ENCODE measurements around the gene PFAS. TPM values are rescaled to one million over a fixed set of nuclear protein-coding genes. Genes with fewer than 3 reads are reported as not detected.
"Not testable (repeated sequence)": the region's sequence is repeated elsewhere in the genome, so short reads cannot be mapped to it uniquely, and the experiment has no call there.

Gene PFAS
- total RNA-seq, 1 donor from 2014 or later, result 34.3 TPM

DNA sequence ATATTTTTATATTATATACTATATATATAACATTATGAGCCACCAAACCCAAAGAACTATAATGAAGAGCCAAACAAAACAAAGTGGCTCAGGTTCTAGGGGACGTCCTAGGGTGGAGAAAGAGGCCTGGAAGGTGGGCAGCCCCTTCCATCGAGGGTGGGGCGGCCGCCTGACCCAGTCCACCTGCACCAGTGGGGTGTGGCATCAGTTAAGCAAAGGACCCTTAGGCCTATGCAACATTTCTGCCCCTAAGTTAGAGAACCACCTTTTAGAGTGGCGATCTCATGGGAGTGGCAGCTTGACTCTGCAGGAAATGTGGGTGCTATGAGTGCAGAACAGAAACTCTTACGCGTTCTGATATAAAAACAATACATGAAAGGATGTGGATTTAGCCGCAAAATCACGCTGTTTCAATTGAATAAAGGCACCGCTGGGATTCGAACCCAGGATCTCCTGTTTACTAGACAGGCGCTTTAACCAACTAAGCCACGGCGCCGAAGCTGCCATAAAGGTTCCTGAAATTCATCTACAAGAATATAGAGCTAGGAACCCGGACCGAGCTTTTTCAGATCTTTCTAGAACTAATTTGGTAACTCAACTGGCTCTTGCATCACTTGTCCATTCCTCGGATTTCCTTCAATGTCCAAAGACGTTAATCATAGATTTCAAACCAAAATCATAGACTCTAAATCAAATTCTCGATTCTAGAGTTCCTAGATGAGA lies 23.1 kb upstream of the PFAS start:
- peak; percentile 70 for DNase-seq (ENCODE audit: extremely low read depth, low read depth, low spot score)

DNA sequence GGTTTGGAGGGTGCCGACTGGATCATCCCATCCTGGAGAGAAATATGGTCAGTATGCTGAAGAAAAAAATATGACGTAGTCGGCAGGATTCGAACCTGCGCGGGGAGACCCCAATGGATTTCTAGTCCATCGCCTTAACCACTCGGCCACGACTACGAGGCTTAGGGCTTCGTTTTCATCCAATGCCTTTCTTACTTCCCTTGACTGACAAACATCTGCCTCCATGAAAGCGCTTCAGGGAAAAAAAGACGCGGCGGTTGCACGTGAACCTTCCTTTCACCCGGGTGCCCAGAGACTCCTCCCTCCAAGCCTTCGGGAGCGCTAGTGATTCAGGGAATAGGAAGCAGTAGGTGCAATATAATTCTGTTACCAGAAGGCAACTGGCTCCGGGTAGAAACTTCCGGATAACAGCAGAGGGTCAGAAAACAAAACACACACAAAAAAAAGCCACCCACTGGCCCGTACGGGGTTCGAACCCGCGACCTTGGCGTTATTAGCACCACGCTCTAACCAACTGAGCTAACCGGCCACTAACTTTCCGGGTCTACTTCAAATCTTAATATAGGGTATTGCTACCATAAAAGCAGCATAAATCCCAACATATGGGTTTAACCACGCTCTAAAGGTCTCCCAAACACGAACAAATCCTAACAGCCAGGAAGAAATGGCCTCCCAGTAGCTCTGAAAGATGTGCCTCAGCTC lies 22.4 kb upstream of the PFAS start:
- peak; percentile 87 for DNase-seq (ENCODE audit: extremely low read depth, low read depth, low spot score)

DNA sequence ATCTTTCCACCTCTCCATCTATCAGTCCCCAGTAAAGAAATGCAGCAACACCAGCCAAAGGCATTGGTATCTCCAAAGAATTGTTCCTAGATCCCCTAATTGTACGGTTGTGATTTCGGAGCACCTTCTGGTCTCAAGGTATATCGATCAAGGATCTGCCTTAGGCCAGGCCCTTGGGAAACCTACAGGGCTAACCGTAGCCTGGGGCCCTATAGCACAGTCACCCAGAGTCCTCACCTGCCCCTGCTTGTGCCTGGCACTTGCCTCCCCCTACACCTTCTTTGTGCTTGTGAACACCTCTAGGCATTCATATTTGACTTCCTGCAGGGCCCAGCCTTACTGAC lies 21.9 kb upstream of the PFAS start:
- no peak for DNase-seq (ENCODE audit: extremely low read depth, low read depth, low spot score)

DNA sequence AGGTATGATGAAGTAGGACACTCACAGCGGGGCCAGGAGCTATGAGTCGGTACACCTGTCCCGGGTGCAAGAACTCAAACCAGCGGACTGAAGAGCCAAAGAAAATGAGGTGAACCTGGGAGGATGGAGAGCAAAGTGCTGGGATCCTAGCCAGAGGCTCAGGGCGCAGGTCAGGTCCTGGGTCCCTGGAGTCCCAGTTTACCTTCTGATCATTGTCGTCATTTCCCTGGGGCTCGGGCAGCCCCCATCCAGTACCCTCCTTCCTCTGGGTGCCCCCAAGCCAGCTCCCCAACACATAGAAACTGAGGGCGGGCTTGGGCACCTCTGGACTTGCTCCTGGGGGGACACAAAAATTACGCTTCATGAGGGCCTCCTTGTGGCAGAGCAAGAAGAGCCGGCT lies 17.4 kb upstream of the PFAS start:
- DNase-seq (ENCODE audit: extremely low read depth, low read depth, low spot score), result no peak

DNA sequence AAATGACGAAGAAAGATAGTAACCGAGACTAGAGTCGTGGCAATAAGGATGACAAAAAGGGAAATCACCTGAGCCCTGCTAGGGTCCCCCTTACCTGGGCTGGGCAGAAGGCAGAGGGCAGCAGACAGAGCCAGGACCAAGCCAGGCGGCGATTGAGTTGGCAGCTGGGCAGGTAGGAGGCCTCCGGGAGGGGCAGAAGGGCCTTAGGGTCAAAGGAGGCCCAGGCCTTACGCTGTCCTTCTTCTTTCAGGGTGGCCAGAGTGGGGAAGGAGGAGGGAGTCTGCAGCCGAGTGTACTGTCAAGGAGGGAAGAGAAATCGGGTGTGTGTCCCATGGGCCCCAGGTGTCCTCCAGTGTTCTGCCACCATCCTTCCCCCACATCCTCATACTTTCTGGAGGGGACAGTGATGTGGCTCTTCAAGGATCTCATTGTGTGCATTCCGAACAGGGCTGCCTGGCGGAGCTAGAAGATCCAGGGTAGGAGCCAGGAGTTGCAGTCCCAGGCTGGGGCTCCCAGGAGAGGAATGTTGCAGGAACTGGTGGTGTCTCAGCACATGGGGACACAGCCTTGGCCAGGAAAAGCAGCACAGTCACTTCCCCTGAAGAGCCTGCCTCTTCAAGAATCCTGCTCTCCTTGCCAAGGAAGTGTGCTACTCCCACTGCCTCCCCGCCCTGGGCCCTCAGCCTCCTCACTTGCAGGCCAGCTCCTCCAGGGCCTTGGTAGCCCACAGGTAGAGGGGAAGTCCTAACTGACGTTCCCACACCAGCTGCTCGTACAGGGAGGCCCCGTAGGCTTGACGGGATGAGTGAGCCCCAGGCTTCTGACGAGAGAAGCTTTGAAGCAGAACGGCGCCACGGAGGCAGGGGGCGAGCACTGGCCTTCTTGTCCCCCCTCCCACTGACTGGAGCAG lies 14.5 kb upstream of the PFAS start:
- no peak for DNase-seq (ENCODE audit: extremely low read depth, low read depth, low spot score)

DNA sequence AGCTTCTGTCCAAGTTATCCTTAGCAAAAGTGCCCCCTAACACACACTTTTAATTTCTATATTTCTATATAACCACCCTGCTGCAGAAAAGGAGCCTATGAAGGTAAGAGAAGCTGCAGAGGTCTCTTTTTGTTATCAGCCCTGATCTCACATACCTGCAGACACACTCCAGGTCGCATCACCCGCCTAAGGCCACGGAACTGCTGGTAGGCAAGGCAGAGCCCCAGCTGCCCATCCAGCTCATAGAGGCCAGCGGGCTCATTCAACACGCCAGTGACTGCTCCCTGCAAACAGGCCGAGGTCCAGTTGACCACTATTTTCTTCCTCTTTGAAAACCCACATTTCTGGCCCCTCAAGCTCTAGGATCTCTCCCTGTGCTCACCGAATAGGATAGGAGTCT lies 13.4 kb upstream of the PFAS start:
- no peak for DNase-seq (ENCODE audit: extremely low read depth, low read depth, low spot score)

DNA sequence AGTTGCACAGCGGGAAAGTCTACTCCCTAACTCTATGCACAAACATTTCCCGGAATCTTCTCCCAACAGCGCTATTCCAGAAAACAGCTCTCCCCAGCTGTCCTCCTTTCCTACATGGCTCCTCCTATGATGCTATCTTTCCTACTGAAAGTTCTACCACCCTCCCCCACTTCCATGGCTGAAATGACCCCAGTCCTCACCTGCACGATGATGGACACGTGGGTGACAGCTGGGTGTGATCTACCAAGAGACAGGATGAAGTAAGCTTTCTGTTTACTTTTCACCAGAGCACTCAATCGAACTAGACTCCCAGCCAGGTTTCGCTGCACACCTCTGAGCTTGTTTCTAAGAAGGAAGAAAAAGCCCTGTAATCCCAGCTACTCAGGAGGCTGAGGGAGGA lies 11.9 kb upstream of the PFAS start:
- DNase-seq (ENCODE audit: extremely low read depth, low read depth, low spot score), result no peak

DNA sequence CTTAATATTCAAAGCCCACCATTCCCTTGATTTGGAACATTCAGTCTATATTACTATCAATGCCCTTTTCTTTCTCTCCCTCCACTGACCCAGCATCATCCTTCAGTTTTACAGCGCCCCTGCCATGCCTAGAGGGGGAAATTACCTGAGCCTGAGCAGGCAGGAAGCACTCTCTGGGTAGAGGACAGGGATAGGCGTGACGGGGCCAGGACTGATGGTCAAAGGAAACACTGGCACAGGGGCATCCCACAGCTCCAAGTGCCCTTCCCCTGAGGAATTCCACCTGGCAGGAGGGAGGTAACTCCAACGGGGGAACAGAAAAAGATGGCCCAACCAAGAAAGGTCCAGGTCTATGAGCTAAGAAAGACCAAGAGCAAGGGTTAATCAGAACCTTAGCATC lies 11.2 kb upstream of the PFAS start:
- DNase-seq (ENCODE audit: extremely low read depth, low read depth, low spot score), result no peak

DNA sequence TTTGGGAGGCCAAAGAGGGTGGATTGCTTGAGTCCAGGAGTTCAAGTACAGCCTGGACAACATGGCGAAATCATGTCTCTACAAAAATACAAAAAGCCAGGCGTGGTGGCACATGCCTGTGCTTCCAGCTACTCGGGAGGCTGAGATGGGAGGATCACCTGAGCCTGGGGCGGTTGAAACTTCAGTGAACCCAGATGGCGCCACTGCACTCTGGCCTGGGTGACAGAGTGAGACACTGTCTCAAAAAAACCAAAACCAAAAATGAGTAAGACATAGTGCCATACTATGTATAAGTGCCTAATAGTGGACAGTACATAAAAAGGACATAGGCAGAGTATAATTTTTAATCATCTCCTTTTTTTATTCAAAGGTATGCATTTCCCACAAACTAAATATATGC lies 5.3 kb upstream of the PFAS start:
- DNase-seq (ENCODE audit: extremely low read depth, low read depth, low spot score), result no peak

DNA sequence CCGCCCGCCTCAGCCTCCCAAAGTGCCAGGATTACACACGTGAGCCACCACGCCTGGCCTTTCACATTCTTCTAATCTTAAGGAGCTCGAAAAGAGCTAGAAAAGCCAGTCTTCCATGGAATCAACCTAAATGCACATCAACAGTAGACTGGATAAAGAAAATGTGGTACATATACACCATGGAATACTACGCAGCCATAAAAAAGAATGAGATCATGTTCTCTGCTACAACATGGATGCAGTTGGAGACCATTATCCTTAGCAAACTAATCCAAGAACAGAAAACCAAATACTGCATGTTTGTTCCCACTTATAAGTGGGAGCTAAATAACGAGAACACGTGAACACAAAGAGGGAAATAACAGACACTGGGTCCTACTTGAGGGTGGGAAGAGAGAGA lies 4.3 kb upstream of the PFAS start:
- DNase-seq (ENCODE audit: extremely low read depth, low read depth, low spot score), result no peak

DNA sequence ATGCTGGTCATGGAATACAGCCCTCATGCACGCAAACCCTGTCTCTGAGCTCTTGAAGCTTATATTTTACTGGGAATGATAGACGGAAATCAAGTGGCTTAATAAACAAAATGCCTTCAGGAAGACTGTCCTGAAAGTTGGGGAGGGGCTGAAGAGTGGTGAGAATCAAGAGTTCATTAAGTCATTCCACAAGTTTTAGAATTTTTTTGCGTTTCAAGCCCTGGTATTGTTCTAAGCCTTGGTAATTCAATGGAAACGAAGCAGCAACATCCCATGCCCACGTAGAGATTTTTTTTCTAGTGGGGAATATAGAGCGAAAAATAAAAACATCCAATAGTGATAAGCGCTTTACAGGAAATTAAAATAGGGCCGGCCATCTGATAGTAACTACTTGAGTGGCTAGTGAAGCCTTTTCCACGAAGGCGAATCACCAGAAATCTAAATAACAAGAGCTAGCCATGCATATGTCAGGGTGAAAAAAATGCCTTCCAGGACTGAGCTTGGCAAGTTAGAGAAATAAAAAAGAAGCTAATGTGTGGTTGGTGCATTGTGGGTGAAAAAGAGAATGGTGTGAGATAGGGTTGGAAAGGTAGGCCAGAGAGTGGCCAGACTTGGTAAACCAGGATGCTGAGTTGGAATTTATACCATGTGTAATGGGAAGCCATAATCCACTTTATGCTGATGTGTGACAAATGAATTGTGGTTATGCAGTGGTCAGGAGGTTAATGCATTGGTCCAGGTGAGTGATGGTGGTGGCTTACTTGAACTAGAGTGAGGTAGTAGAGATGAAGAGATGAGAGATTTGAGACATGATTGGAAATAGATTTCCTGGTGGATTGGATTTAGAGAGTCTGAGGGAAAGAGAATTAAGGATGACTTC lies 772 bp downstream of the PFAS start:
- no peak for DNase-seq (ENCODE audit: extremely low read depth, low read depth, low spot score)

DNA sequence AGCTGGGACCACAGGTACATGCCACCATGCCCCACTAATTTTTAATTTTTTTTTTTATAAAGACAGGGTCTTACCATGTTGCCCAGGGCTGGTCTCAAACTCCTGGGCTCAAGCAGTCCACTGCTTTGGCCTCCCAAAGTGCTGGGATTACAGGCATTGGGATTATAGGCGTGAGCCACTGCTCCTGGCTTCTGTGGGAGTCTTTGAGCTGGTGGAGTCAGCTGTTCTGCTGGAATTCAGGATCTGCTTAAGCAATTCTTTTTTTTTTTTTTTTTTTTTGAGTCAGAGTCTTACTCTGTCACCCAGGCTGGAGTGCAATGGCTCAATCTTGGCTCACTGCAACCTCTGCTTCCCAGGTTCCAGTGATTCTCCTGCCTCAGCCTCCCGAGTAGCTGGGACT lies 2.3 kb downstream of the PFAS start:
- DNase-seq (ENCODE audit: extremely low read depth, low read depth, low spot score), result not testable (repeated sequence)

DNA sequence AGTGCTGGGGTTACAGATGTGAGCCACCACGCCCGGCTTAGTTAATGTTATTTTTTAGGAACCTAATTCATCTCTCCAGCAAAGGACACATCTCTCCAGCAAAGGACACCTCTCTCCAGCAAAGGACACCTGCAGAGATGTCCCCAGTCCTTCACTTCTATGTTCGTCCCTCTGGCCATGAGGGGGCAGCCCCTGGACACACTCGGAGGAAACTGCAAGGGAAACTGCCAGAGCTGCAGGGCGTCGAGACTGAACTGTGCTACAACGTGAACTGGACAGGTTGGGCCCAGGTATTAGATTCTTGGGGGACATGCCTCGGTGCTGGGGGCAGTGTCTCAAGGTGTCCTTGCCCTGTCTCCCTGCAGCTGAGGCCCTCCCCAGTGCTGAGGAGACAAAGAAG lies 4.7 kb downstream of the PFAS start:
- no peak for DNase-seq (ENCODE audit: extremely low read depth, low read depth, low spot score)

DNA sequence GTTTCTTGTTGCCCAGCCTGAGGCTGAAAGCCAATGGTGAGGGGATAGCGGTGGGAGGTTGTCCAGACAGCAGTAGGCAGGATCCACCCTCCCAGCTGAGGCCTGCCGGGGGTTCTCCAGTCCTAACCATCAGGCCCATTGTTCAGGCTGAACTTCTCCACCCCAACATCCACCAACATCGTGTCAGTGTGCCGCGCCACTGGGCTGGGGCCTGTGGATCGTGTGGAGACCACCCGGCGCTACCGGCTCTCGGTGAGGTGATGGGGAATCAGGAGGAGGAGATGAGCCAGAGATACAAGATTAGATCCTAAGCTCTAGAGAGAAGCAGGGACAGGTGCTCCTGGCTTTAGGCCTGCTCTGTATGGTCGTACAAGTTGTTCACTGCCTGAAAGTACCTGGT lies 5.8 kb downstream of the PFAS start:
- DNase-seq (ENCODE audit: extremely low read depth, low read depth, low spot score), result no peak

DNA sequence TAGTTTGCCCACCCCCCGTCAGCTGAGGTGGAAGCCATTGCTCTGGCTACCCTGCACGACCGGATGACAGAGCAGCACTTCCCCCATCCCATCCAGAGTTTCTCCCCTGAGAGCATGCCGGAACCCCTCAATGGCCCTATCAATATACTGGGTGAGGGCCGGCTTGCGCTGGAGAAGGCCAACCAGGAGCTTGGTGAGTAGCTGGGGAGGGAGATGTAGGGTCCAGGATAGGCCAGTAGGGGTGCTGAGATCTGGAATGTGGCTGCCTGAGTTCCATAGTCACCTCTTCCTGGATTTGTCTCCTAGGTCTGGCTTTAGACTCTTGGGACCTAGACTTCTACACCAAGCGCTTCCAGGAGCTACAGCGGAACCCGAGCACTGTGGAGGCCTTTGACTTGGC lies 6.4 kb downstream of the PFAS start:
- no peak for DNase-seq (ENCODE audit: extremely low read depth, low read depth, low spot score)

DNA sequence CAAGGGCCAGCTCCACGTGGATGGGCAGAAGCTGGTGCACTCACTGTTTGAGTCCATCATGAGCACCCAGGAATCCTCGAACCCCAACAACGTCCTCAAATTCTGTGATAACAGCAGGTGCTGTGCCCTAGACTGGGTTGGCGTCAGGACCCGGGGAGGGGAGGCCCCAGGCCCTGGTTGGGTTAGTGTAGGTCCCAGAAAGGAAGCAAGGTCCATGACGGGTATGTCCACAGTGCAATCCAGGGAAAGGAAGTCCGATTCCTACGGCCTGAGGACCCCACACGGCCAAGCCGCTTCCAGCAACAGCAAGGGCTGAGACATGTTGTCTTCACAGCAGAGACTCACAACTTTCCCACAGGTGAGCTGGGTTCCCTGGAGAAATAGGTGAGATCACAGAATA lies 7.2 kb downstream of the PFAS start:
- DNase-seq (ENCODE audit: extremely low read depth, low read depth, low spot score), result no peak

DNA sequence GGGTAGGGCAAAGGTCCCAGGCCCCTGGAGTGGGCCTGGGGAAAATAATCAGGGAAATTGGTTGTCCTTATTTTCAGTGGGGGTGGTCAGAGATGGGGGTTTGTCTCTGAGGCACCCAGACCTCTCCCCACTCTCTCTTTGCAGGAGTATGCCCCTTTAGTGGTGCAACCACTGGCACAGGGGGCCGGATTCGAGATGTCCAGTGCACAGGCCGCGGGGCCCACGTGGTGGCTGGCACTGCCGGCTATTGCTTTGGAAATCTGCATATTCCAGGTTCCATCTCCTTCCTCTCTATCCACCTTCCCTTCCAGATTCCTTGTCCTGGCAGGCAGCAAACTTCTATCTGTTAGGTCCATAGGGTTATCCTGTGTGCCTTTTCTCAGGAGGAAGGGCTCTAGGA lies 7.6 kb downstream of the PFAS start:
- DNase-seq (ENCODE audit: extremely low read depth, low read depth, low spot score), result no peak

DNA sequence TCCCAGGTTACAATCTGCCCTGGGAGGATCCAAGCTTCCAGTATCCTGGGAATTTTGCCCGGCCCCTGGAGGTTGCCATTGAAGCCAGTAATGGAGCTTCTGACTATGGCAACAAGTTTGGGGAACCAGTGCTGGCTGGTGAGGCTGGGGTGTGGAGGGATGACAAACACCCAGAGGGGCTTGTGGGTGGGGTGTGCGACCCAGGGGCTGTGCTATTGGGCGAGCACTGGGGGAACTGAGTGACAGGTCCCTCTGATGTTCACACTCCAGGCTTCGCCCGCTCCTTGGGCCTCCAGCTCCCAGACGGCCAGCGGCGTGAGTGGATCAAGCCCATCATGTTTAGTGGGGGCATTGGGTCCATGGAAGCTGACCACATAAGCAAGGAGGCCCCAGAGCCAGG lies 8.7 kb downstream of the PFAS start:
- DNase-seq (ENCODE audit: extremely low read depth, low read depth, low spot score), result no peak

DNA sequence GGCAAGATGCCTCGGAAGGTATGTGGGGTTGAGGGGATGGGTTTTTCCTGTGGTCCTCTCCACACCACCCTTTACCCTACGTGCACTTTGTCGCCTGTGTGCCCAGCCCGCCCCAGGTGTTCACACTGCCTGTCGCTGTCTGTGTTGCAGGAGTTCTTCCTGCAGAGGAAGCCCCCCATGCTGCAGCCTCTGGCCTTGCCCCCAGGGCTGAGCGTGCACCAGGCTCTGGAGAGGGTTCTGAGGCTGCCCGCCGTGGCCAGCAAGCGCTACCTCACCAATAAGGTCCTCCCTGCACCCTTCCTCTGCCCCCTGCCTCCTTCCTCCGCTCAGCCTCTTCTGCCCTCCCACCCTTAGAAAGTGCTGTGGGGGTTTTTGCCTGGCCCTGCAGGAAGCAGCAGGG lies 15.2 kb downstream of the PFAS start:
- no peak for DNase-seq (ENCODE audit: extremely low read depth, low read depth, low spot score)

DNA sequence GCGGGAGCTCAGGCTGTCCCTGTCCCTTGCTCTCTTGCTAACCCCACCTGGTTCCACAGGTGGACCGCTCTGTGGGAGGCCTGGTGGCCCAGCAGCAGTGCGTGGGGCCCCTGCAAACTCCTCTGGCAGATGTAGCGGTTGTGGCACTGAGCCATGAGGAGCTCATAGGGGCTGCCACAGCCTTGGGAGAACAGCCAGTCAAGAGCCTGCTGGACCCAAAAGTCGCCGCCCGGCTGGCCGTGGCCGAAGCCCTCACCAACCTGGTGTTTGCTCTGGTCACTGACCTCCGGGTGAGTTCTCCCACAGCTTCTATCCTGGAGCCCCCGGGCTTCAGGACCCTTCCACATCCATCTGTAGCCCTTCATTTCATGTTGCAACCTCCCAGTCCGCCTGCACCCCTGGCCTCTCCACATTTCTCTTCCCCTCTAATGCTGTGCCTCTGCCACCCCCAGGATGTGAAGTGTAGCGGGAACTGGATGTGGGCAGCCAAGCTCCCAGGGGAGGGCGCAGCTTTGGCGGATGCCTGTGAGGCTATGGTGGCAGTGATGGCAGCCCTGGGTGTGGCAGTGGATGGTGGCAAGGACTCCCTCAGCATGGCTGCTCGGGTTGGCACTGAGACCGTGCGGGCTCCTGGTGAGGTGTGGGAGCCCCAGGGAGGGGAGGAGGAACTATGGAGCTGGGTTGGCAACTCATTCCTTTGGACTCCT lies 15.9 kb downstream of the PFAS start:
- DNase-seq (ENCODE audit: extremely low read depth, low read depth, low spot score), result no peak

Data from glomerular endothelial cell (primary cell).